ENCODE measurements around the gene OTOG.
"Not testable (repeated sequence)": the region's sequence is repeated elsewhere in the genome, so short reads cannot be mapped to it uniquely, and the experiment has no call there.

The OTOG gene

GRCh38 chr11:17606233-17607082 is 59.4 kb downstream of the OTOG start:
- no peak for DNase-seq

DNA sequence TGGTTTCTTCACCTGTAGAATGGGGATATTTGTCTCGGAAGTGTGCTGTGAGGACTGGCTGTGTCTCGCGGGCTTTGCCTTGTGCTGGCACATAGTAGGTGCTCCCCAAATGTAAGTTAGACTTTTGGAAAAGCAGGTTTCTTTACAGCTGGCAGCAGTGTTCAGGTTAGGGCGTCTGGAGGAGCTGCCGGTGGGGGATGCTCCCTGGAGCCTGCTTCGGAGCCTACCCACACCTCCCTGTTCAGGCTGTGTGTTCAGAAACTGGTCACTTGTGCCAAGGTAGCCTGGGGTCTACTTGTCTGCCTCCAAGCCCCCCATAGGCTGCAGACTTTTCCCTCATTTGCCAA is 60.0 kb downstream of the OTOG start:
- no peak for DNase-seq

GRCh38 chr11:17607591-17608570 is 60.8 kb downstream of the OTOG start:
- no peak for DNase-seq

DNA sequence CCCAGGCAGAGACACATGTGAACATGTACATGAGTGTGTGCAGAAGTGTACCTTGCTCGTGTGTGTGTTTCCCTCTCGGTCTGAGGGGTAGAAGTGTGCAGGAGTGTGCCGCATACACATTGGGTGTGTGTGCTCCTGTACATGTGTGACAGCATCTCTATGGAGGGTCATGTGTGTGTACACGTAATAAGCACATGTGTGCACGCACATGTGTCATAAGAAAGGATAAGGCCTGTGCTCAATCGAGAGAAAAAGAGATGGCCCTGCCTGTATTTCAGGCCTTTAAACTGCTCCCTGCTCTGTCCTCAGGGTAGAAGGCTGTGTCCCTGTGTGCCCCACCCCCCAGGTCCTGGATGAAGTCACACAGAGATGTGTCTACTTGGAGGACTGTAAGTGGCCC is 61.8 kb downstream of the OTOG start:
- no peak for DNase-seq

- DNase-seq, result no peak
These were observed 62.4 kb downstream of the OTOG start for GRCh38 chr11:17609291-17610084.

DNA sequence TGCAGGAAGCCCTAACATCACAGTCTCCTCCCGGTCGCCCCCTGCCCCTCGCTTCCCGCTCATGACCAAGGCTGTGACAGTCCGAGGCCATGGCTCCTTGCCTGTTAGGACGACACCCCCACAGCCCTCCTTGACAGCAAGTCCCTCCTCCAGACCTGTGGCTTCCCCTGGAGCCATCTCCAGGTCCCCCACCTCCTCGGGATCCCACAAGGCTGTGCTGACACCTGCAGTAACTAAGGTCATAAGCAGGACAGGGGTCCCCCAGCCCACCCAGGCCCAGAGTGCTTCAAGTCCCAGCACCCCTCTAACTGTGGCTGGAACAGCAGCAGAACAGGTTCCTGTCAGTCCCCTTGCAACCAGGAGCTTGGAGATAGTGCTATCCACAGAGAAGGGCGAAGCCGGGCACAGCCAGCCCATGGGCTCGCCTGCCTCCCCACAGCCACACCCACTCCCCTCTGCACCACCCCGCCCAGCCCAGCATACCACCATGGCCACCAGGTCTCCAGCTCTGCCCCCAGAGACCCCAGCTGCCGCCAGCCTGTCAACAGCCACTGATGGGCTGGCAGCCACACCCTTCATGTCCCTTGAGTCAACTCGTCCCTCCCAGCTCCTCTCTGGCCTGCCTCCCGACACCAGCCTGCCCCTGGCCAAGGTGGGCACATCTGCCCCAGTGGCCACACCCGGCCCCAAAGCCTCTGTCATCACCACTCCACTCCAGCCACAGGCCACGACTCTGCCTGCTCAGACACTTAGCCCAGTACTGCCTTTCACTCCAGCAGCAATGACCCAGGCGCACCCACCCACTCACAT is 63.2 kb downstream of the OTOG start:
- DNase-seq, result no peak

GRCh38 chr11:17611049-17611448 is 64.0 kb downstream of the OTOG start:
- no peak for DNase-seq

GRCh38 chr11:17611503-17612220 is 64.6 kb downstream of the OTOG start:
- no peak for DNase-seq

GRCh38 chr11:17612221-17613188 is 65.4 kb downstream of the OTOG start:
- no peak for DNase-seq

DNA sequence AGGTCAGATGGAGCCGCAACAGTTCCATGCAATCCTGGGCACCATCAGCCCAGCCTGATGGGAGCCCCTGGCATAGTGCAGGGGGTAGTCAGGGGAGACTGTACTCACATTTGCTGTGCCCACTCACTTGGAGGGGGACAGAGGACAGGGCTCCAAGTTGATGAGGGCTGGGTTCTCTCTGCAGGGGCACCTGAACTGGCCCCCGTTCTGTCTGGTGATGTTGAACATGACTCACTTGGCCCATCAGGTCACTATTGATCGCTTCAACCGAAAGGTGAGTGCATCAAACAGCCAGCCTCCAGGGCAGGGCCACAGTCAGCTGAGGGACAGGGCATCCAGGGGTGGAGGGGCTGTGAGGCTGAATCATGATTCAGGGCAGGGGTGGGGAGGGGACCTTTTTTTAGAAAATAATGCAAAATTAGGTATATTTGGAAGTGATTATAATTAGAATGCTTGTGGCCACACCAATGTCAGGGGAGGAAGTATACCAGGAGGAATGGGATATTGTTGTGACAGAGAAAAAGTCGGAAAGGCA is 66.4 kb downstream of the OTOG start:
- no peak for DNase-seq

GRCh38 chr11:17613983-17614382 is 66.9 kb downstream of the OTOG start:
- no peak for DNase-seq

DNA sequence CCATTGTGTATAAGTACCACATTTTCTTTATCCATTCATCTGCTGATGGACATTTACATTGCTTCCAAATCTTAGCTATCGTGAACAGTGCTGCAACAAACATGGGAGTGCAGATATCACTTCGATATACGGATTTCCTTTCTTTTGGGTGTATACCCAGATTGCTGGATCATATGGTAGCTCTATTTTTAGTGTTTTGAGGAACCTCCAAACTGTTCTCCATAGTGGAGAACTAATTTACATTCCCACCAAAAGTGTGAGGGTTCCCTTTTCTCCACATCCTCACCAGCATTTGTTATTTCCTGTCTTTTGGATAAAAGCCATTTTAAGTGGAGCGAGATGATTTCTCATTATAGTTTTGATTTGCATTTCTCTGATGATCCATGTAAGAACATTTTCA is 75.7 kb downstream of the OTOG start:
- not testable (repeated sequence) for DNase-seq

GRCh38 chr11:17629113-17629512 is 82.1 kb downstream of the OTOG start:
- no peak for DNase-seq

DNA sequence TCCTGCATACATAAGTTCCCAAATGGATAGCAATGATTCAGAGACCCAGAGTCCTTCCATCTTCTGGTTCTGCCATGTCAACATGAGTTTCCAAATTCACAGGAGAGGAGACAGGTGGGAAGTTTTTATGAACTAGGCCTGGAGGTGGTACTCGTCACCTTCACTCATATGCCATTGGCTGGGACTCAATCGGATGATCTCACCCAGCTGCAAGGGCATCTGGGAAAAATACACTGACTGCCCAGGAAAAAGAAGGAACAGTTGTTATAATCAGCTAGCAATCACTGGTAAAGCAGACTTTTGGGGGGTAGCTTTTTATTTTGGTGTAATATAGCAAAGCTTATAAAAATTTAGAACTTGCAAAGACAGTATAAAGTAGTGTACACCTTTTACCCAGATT is 83.9 kb downstream of the OTOG start:
- DNase-seq, result no peak

GRCh38 chr11:17631702-17632365 is 84.8 kb downstream of the OTOG start:
- DNase-seq, result no peak

DNA sequence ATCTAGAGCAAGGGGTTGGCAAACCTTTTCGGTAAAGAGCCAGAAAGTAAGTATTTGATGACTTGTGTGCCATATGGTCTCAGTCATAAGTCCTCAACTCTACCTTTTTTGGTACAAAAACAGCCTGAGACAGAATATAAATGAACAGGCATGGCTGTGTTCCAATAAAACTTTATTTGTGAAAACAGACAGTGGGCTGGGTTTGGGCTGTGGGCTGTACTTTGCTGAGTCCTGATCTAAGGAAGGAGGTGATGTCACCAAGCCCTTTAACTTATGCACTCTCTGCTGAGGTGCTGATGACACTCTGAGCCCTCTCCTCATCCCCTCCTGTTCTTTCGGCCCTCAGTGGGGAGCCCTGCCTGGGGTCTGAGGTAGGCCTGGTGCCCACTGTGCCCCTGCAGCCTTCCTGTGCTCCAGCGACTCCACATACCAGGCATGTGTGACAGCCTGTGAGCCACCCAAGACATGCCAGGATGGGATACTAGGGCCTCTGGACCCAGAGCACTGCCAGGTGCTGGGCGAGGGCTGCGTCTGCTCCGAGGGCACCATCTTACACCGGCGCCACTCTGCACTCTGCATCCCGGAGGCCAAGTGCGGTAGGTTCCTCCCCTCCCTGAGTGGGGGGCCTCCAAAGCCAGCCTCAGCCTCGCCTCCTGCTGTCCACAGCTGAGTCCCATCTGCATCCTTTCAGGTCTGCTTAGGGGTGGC is 86.4 kb downstream of the OTOG start:
- DNase-seq, result no peak

- no peak for DNase-seq
These were observed 87.1 kb downstream of the OTOG start for GRCh38 chr11:17633987-17634775.
